HT1080 (cell line): Measurements from ENCODE around the gene DLG3. TPM values are rescaled to one million over a fixed set of nuclear protein-coding genes. Genes with fewer than 3 reads are reported as not detected.

Experiments
- DNase-seq: peaks from one replicate; pipeline ENCODE4 v3.0.0-alpha.2; 2015; ENCODE audit warnings: low read depth
- total RNA-seq: library from RNA; depleted of rRNA; stranded (reverse); fragments of >200 nt; shearing (Covaris generic); gene quantifications from 2 replicates; pipeline ENCODE4 v1.2.3, GENCODE V29; 2014

DLG3 gene
- total RNA-seq, 1 experiment from 2014 or later, result 6.7 TPM

- no peak for DNase-seq
Measured at GRCh38 chrX:70476166-70476933, 31.7 kb downstream of the DLG3 start.

DNA sequence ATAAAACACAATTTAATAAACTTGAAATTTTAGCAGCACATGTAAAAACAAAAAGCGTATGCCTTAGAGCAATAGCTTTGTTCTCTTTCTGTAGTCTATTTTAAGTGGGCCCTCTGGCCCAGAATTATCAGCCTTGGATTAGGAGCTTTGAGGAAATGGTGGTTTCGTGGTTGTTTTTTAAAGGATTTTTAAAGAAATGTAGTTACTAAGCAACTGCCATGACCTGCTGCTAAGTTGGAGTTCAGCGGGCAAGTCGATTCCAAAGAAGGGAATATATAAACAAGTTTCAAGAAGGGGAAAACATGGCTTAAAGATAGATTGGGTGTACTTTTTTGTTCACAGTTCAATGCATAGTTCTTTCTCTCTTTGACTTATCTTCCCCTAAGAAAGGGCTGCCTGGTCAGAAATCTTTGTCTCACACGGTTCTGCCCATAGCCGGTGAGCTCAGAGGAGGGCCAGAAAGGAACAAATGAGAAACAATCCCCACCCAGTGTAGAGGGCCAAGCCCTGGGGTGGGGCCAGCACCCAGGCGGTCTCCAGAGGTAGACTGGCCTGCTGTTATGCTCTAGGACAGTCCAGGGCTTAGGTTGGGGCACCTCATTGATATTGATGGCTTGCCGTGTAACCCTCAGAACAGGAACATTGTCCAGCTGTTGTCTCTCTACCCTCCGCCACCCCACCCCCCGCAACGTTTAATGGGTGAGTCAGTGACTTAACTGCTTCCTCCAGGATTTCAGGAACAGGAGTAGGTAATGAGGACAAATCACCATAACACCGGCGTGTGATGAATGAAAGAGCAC, 32.5 kb downstream of the DLG3 start:
- DNase-seq, result peak; percentile 83

GRCh38 chrX:70477734-70478075, 33.1 kb downstream of the DLG3 start:
- DNase-seq, result no peak

GRCh38 chrX:70478526-70479245, 34.1 kb downstream of the DLG3 start:
- DNase-seq, result no peak

DNA sequence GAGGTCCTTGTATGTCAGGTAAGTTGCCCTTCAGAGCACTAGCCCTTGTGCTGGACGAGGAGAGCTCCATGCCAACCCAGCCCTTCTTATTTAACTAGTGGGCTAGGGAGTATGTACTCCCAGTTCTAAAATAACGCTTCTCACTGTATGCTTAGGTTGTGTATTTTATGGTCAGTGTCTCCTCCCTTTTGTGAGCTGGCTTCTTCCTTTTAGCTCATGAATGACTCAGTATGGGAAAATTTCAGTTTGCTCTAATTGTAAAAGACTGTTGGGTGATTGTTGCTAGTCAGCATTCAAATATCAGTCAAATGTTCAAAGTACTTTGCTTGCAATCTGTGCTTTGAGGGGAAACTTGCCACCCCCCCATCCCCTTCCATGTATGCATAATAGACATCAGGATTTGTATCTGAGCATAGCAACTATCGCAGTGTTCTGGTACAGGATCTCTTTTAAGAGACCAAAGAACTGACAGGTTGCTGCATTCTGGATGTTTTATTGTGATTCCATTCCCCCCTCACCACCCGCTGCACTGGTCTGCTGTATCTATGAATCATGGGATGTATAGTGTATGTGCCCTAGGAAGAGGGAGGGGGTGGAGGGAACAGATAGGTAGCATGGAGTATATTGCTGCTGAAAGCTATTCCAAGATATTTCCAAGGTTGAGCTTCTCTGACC, 34.7 kb downstream of the DLG3 start:
- peak; percentile 87 for DNase-seq

- no peak for DNase-seq
Measured at GRCh38 chrX:70479922-70480659, 35.5 kb downstream of the DLG3 start.

- DNase-seq, result no peak
Measured at GRCh38 chrX:70480660-70481018, 36.0 kb downstream of the DLG3 start.

GRCh38 chrX:70481471-70482270, 37.0 kb downstream of the DLG3 start:
- no peak for DNase-seq

GRCh38 chrX:70482300-70482699, 37.7 kb downstream of the DLG3 start:
- DNase-seq, result no peak

- DNase-seq, result no peak
Measured at GRCh38 chrX:70485466-70485865, 40.8 kb downstream of the DLG3 start.

GRCh38 chrX:70488856-70489255, 44.2 kb downstream of the DLG3 start:
- no peak for DNase-seq

DNA sequence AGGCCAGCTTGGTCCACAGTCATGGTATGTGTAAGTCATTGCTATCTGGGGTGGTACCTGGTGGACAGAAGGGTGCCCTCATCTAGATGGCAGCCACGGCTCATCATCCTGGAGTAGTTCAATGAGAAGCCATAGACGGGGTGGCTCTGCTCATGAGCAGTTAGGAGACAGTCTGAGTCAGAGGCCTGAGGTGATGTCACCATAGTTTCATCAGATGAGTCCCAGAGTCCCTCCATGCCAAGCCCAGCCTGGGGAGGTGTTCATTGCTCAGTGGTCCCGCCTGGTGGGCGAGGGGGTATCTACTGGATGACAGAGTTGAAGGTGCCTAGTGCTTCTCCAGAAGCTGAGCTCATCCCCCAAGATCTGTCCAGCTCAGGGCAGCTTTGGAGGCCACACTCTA, 49.8 kb downstream of the DLG3 start:
- DNase-seq, result peak; percentile 44

GRCh38 chrX:70496491-70496890, 51.9 kb downstream of the DLG3 start:
- no peak for DNase-seq

DNA sequence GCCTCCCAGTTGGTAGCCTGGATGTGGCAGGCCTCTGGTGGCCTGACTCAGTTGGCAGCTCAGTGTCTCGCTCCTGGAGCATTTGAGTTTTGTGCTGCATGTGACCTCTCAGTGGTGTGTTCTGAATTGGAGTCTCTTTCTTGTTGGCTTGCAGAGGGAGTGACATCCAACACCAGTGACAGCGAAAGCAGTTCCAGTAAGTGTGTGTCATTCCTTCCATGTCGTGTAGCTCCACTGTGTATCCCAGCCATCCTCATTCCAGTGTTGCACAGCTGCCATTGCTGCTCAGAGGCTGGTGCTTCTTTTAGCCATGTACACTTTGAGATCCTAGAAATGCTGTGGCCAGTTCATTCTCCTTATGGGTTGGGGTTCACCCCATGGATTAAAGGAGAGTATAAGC, 52.4 kb downstream of the DLG3 start:
- DNase-seq, result no peak

- no peak for DNase-seq
Measured at GRCh38 chrX:70498129-70498528, 53.5 kb downstream of the DLG3 start.

GRCh38 chrX:70500826-70501225, 56.2 kb downstream of the DLG3 start:
- no peak for DNase-seq

- no peak for DNase-seq
Measured at GRCh38 chrX:70504772-70505450, 60.3 kb downstream of the DLG3 start.

DNA sequence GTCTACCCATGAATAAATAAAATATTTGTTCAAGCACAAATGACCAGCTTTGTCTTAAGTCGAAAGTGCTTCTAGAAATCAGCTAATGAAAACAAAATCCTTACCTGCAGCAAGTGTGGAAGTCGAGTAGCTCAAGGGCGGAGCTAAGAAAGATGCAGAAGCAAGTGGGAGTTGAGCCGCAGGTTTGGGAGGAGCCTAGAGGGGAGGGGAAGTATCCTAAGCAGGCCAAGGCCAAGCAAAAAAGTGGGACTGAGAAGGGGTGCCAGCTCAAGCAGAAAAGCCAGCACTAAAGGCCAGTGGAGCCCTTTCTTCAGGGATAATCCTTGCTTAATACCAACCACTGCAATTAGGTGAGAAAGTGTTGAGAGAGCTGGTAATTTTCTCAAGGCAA, 60.8 kb downstream of the DLG3 start:
- no peak for DNase-seq

DNA sequence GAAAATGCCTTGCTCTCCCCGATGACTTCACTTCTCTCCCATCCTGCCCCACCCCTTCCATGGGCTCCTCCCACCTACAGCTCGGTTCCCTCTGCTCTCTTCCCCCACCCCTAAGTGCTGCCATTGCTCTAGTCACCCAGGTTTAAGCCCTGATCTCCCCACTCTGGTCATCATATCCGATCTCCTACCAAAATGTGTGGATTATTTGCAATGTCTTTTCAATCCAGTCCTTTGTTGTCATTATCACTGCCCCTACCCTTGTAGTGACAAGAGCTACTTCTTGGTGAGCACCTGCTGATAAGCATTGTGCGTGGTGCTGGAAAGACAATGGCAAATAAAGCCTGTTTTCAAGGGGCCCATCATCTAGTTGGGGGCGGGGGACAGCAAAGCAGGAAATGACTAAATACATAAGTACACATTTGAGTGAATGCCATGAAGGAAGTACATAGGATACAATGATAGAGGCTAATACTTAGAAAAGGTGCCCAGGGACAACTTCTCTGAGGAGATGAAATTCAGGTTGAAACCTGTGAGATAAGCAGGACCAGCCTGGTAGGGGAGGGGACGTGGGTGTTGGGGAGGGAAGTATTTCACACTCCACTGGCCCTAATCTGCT, 63.8 kb downstream of the DLG3 start:
- DNase-seq, result peak; percentile 53
